A549 treated with AZD9567 at 1 μM for 4 hours (cell line): ENCODE data around the gene SCAMP5. TPM values are rescaled to one million over a fixed set of nuclear protein-coding genes. Genes with fewer than 3 reads are reported as not detected.

Experiments used
- total RNA-seq: library from RNA; stranded (reverse); fragments of 200-300 nt; extraction: Qiagen RNA extraction; gene quantifications from 5 replicates; pipeline ENCODE4 v1.2.3, GENCODE V29; 2022; ENCODE audit not compliant: insufficient read depth

Gene SCAMP5, protein sequence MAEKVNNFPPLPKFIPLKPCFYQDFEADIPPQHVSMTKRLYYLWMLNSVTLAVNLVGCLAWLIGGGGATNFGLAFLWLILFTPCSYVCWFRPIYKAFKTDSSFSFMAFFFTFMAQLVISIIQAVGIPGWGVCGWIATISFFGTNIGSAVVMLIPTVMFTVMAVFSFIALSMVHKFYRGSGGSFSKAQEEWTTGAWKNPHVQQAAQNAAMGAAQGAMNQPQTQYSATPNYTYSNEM
- 11.2 to 12.6 TPM (median 12.0 TPM) in 5 replicates for total RNA-seq

GRCh38 chr15:74995182-74995778, at the start of gene SCAMP5:
Gene SCAMP5 (plus strand): TSS chr15:74995563. CDS start chr15:75011840, 16,277 bp downstream.

DNA sequence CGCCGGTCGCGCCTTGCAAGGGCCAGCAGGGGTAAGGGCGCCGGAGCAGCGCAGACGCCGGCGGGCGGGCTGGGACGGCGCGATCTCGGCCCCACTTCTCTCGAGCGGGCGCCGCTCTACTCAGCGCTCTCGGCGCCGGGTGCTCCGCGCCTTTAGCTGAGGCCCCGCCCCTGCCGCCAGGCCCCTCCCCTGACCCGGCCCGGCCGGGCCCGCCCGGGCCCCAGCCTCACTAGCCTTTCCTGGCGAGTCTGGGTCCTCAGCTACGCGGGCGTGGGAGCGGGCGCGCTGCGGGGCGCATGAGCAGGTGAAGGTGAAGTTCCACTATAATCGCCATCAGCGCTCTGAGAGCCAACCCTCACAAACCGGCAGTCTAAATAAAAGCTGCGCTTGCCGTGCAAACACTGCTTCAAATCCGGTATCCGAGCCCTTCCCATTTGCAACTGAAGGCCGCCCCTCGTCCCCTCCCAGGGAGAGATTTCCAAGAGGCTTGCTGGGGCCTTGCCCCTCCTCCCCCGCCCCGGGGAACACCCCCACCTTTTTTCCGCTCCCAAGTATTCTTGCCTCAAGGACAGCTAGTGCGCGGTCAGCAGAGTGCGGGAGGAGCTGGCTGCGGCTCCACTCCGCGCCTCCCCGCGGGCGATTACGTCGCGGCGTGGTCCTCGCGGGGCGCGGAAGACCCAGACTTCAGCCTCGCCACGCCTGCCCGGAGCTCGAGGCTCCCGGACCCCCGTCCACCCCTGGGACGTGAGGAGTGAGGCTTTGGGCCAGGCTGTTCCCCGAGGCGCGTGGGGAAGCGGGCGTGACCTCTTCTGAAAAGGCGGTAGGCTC, 38.5 kb upstream of the SCAMP5 start, which contains the start of gene RPP25:
Gene RPP25, minus strand, starts transcription at position 125 of the 828 bp plus-strand sequence. CDS start 189 bp downstream, outside the sequence.

DNA sequence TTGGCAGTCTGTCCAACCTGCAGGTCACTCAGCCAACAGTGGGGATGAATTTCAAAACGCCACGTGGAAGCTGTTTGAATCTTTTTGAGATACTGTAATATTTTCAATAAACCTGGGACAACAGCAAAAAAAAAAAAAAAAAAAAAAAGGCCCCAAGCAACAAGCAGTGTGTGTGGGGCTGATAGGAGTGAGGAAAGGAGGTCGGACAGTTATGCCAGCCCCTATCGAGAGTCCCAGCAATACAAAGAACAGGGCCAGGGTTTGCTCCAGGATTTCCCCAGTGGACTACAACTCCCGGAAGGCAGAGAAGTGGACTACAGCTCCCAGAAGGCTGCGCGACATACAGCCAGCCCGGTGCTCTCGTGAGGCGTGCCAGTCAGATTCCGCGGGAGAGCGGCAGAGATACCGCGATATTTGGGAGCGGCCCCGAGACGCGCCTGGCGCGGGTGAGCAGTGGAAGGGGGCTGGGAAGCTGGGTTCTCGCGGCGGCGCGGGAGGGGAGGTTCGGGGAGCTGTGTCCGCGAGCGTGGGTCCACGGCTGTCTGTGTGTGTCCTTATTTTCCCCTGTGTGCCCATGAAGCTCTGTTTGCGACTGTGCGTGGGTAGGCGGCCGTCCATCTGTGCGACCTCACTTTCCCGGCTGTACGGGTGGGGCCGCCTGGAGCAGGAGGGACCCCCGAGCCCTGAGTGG, 28.0 kb downstream of the SCAMP5 start, which contains the start of gene PPCDC:
Gene PPCDC, plus strand, starts transcription at position 410 of the 691 bp plus-strand sequence. CDS start 4,729 bp downstream, outside the sequence.

Other genes with a start within 250 kb of the SCAMP5 start
- not detected in 5 replicates for gene CYP1A2, start 246.7 kb upstream of the SCAMP5 start, total RNA-seq
- gene CSK, start 213.5 kb upstream of the SCAMP5 start, total RNA-seq = 60.3 to 69.4 TPM (median 64.0 TPM) in 5 replicates
- gene LMAN1L, start 182.7 kb upstream of the SCAMP5 start, total RNA-seq = not detected in 5 replicates
- 0.06 to 0.11 TPM (median 0.07 TPM) in 3 of 5 replicates, not detected in the others for gene CPLX3, start 168.9 kb upstream of the SCAMP5 start, total RNA-seq
- gene ULK3, start 152.4 kb upstream of the SCAMP5 start, total RNA-seq = 24.1 to 42.4 TPM (median 39.7 TPM) in 5 replicates
- 58.6 to 75.9 TPM (median 70.9 TPM) in 5 replicates for gene SCAMP2, start 122.2 kb upstream of the SCAMP5 start, total RNA-seq
- gene MPI, start 105.5 kb upstream of the SCAMP5 start, total RNA-seq = 24.8 to 33.8 TPM (median 31.8 TPM) in 5 replicates
- 32.8 to 41.8 TPM (median 38.4 TPM) in 5 replicates for gene FAM219B, start 88.7 kb upstream of the SCAMP5 start, total RNA-seq
- gene COX5A, start 57.5 kb upstream of the SCAMP5 start, total RNA-seq = 549 to 606 TPM (median 573 TPM) in 5 replicates
- 14.2 to 27.9 TPM (median 27.3 TPM) in 5 replicates for gene RPP25, start 38.8 kb upstream of the SCAMP5 start, total RNA-seq
- 16.0 to 20.1 TPM (median 17.6 TPM) in 5 replicates for gene PPCDC, start 28.0 kb downstream of the SCAMP5 start, total RNA-seq
- 29.5 to 40.2 TPM (median 33.6 TPM) in 5 replicates for gene C15orf39, start 206.3 kb downstream of the SCAMP5 start, total RNA-seq